ENCODE data around the gene PPP1R14D.

- TF ChIP-seq, protein P1, sequence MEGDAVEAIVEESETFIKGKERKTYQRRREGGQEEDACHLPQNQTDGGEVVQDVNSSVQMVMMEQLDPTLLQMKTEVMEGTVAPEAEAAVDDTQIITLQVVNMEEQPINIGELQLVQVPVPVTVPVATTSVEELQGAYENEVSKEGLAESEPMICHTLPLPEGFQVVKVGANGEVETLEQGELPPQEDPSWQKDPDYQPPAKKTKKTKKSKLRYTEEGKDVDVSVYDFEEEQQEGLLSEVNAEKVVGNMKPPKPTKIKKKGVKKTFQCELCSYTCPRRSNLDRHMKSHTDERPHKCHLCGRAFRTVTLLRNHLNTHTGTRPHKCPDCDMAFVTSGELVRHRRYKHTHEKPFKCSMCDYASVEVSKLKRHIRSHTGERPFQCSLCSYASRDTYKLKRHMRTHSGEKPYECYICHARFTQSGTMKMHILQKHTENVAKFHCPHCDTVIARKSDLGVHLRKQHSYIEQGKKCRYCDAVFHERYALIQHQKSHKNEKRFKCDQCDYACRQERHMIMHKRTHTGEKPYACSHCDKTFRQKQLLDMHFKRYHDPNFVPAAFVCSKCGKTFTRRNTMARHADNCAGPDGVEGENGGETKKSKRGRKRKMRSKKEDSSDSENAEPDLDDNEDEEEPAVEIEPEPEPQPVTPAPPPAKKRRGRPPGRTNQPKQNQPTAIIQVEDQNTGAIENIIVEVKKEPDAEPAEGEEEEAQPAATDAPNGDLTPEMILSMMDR (IDR thresholded peaks at IDR 0.05 in 8 of 11, conservative IDR thresholded peaks at IDR 0.05 in 3 of 11) = no peak
- TF ChIP-seq POLR2A (IDR thresholded peaks at IDR 0.05) = no peak
Observed at GRCh38 chr15:40803076-40803475, 25.4 kb downstream of the PPP1R14D start.

Data from spleen (tissue), 7 donors.